Progenitor cell of endocrine pancreas (in vitro differentiated cells): Measurements from ENCODE around the gene IGSF22. TPM values are rescaled to one million over a fixed set of nuclear protein-coding genes. Genes with fewer than 3 reads are reported as not detected.

Experiments used
- DNase-seq: peaks from one replicate; pipeline ENCODE4 v3.0.0; 2021; ENCODE audit warnings: low spot score; ENCODE audit not compliant: unreplicated experiment
- H3K27ac Mint-ChIP-seq: 2 replicates; pipeline ENCODE4 v1.8.0; 2021; ENCODE audit warnings: mild to moderate bottlenecking, moderate library complexity, mixed read lengths
- H3K27me3 Mint-ChIP-seq: 2 replicates; pipeline ENCODE4 v1.8.0; 2021; ENCODE audit warnings: mixed read lengths
- H3K36me3 Mint-ChIP-seq: 2 replicates; pipeline ENCODE4 v1.8.0; 2022; ENCODE audit warnings: mixed read lengths; ENCODE audit not compliant: insufficient read depth
- H3K4me1 Mint-ChIP-seq: 2 replicates; pipeline ENCODE4 v1.8.0; 2021; ENCODE audit warnings: low read depth, mixed read lengths
- H3K4me3 Mint-ChIP-seq: 2 replicates; pipeline ENCODE4 v1.8.0; 2021; ENCODE audit warnings: low read depth, mild to moderate bottlenecking, moderate library complexity, mixed read lengths
- H3K9me3 Mint-ChIP-seq: 2 replicates; pipeline ENCODE4 v1.8.0; 2021; ENCODE audit warnings: low read depth, mixed read lengths
- CTCF ChIP-seq: fragments of 200-600 bp; sonication (generic); IDR thresholded peaks from one replicate; pipeline ENCODE4 v1.5.0; 2021; ENCODE audit warnings: antibody characterized with exemption, mild to moderate bottlenecking; ENCODE audit not compliant: unreplicated experiment
- total RNA-seq: library from RNA; stranded (reverse); gene quantifications from 2 replicates; pipeline ENCODE4 v1.2.1, GENCODE V29; 2021

The IGSF22 gene
- total RNA-seq, 1 donor from 2014 or later = 1.3 TPM

GRCh38 chr11:18739685-18740084 lies 13.7 kb upstream of the IGSF22 start:
- no peaks in the 10 kb centered on the region for H3K4me1 Mint-ChIP-seq
- H3K9me3 Mint-ChIP-seq = no peaks in the 10 kb centered on the region
- no peak for TF ChIP-seq CTCF
- H3K27ac Mint-ChIP-seq = no peak overlapping the region
- H3K36me3 Mint-ChIP-seq = no peaks in the 10 kb centered on the region
- H3K4me3 Mint-ChIP-seq = no peak overlapping the region
- H3K27me3 Mint-ChIP-seq = peaks cover 3% of the 10 kb centered on the region
- no peak for DNase-seq

- Mint-ChIP-seq H3K4me1 (no peaks in the 10 kb centered on the region), H3K27ac (no peak overlapping the region), H3K27me3 (peaks cover 3% of the 10 kb centered on the region), H3K4me3 (no peak overlapping the region), H3K9me3 (no peaks in the 10 kb centered on the region), H3K36me3 (no peaks in the 10 kb centered on the region)
- DNase-seq = no peak
- TF ChIP-seq CTCF = no peak
Measured at GRCh38 chr11:18737642-18738041, 11.7 kb upstream of the IGSF22 start.

GRCh38 chr11:18736590-18737148 lies 10.7 kb upstream of the IGSF22 start:
- Mint-ChIP-seq H3K9me3 (no peaks in the 10 kb centered on the region), H3K36me3 (no peaks in the 10 kb centered on the region), H3K27me3 (peaks cover 3% of the 10 kb centered on the region), H3K4me3 (no peak overlapping the region), H3K4me1 (no peaks in the 10 kb centered on the region), H3K27ac (no peak overlapping the region)
- no peak for DNase-seq
- TF ChIP-seq CTCF = peak; percentile 7

GRCh38 chr11:18733202-18733601 lies 7.2 kb upstream of the IGSF22 start:
- TF ChIP-seq CTCF = no peak
- no peak for DNase-seq
- Mint-ChIP-seq H3K4me1 (no peaks in the 10 kb centered on the region), H3K4me3 (no peak overlapping the region), H3K36me3 (no peaks in the 10 kb centered on the region), H3K27me3 (peaks cover 3% of the 10 kb centered on the region), H3K9me3 (no peaks in the 10 kb centered on the region), H3K27ac (no peak overlapping the region)

GRCh38 chr11:18731949-18732821 lies 6.2 kb upstream of the IGSF22 start:
- Mint-ChIP-seq H3K27me3 (peaks cover 3% of the 10 kb centered on the region), H3K9me3 (no peaks in the 10 kb centered on the region), H3K36me3 (no peaks in the 10 kb centered on the region), H3K4me1 (no peaks in the 10 kb centered on the region), H3K4me3 (no peak overlapping the region), H3K27ac (no peak overlapping the region)
- TF ChIP-seq CTCF = peak; percentile 93
- peak; percentile 64 for DNase-seq
